ENCODE data around the gene DPP10.

DPP10 gene

GRCh38 chr2:114468343-114468742 is 25.9 kb downstream of the DPP10 start:
- TF ChIP-seq ZFX (IDR thresholded peaks at IDR 0.05) = no peak
- no peak for TF ChIP-seq CTCF (conservative IDR thresholded peaks at IDR 0.05)

GRCh38 chr2:114472246-114472645 is 29.8 kb downstream of the DPP10 start:
- H3K27ac ChIP-seq = no peak overlapping the region
- no peak for TF ChIP-seq CTCF (conservative IDR thresholded peaks at IDR 0.05)
- TF ChIP-seq ZFX (IDR thresholded peaks at IDR 0.05) = no peak

More at GRCh38 chr2:114468343-114468742, 25.9 kb downstream of the DPP10 start:
- no peak overlapping the region for H3K27ac ChIP-seq

- TF ChIP-seq CTCF (conservative IDR thresholded peaks at IDR 0.05) = no peak
- no peak for TF ChIP-seq ZFX (IDR thresholded peaks at IDR 0.05)
- H3K27ac ChIP-seq = no peak overlapping the region
Observed at GRCh38 chr2:114472726-114473125, 30.3 kb downstream of the DPP10 start.

GRCh38 chr2:114488841-114489530 is 46.5 kb downstream of the DPP10 start:
- no peak overlapping the region for H3K27ac ChIP-seq
- TF ChIP-seq CTCF (conservative IDR thresholded peaks at IDR 0.05) = no peak
- TF ChIP-seq ZFX (IDR thresholded peaks at IDR 0.05) = no peak

- no peak overlapping the region for H3K27ac ChIP-seq
- no peak for TF ChIP-seq CTCF (conservative IDR thresholded peaks at IDR 0.05)
- no peak for TF ChIP-seq ZFX (IDR thresholded peaks at IDR 0.05)
Observed at GRCh38 chr2:114495046-114495445, 52.6 kb downstream of the DPP10 start.

- no peak for TF ChIP-seq ZFX (IDR thresholded peaks at IDR 0.05)
- TF ChIP-seq CTCF (conservative IDR thresholded peaks at IDR 0.05) = no peak
- no peak overlapping the region for H3K27ac ChIP-seq
Observed at GRCh38 chr2:114496959-114497358, 54.5 kb downstream of the DPP10 start.

GRCh38 chr2:114499101-114499500 is 56.7 kb downstream of the DPP10 start:
- TF ChIP-seq ZFX (IDR thresholded peaks at IDR 0.05) (no peak), CTCF (conservative IDR thresholded peaks at IDR 0.05) (no peak)

More at GRCh38 chr2:114499101-114499500, 56.7 kb downstream of the DPP10 start:
- H3K27ac ChIP-seq = no peak overlapping the region

Measured in C4-2B (cell line).